ENCODE measurements around the gene ARHGAP28. TPM values are rescaled to one million over a fixed set of nuclear protein-coding genes. Genes with fewer than 3 reads are reported as not detected.

Gene ARHGAP28
- total and polyA plus RNA-seq, 2 experiments from 2014 or later = 0.20 TPM; not detected in 1

DNA sequence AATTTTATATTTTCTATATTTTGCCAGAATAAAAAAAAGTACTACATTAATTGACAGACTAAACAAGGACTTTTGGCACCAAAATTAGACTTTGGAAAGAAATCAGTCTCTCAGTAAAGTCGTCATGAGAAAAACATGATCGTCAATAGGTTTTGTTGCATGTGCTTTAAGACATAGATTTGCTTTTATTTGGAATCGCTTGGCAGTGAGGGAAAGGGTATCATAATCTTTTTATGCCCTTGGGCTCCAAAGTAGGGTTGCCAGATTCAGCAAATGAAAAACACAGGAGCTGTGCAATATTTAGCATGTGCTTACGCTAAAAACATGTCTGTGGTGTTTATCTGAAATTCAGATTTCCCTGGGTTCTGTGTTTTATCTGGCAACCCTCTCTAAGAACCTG, 210.5 kb downstream of the ARHGAP28 start:
- Histone ChIP-seq H3K27me3 (replicated peaks; ENCODE audit: insufficient read depth) (peaks cover 5% of the 10 kb centered on the region), H3K36me3 (ENCODE audit: low read depth) (no peaks in the 10 kb centered on the region), H3F3A (ENCODE audit: insufficient read depth) (no peaks in the 10 kb centered on the region), H3K9me2 (ENCODE audit: insufficient read depth) (no peaks in the 10 kb centered on the region), H3K4me2 (ENCODE audit: unreplicated experiment) (no peak overlapping the region), H3K27ac (no peak overlapping the region), H2AFZ (no peak overlapping the region), H3K4me3 (no peak overlapping the region), H3K4me1 (ENCODE audit: insufficient read depth) (no peaks in the 10 kb centered on the region), H3K9me3 (ENCODE audit: low read depth) (no peaks in the 10 kb centered on the region), H3K9ac (no peak overlapping the region), H3K79me2 (ENCODE audit: insufficient read depth) (no peaks in the 10 kb centered on the region), H4K20me1 (ENCODE audit: insufficient read depth) (no peaks in the 10 kb centered on the region)
- DNase-seq = no peak
- TF ChIP-seq EZH2phosphoT487 (IDR thresholded peaks at IDR 0.05; ENCODE audit: insufficient read depth, low read depth) = no peak
- no peak for TF ChIP-seq EZH2 (IDR thresholded peaks at IDR 0.05; ENCODE audit: insufficient read depth, poor library complexity, severe bottlenecking)
- in situ Hi-C loops (cut with MboI) = no loop called here
- WGBS, 2 experiments (ENCODE audit: low coverage in 1 of 2, low lambda C conversion rate in 2 of 2, missing lambda C conversion rate in 2 of 2) = 72 to 77% methylated on average over 4 of the region's 4 CpGs

- H3K4me1 ChIP-seq (ENCODE audit: insufficient read depth) = no peaks in the 10 kb centered on the region
- in situ Hi-C loops (cut with MboI) = no loop called here
- H3K79me2 ChIP-seq (ENCODE audit: insufficient read depth) = no peaks in the 10 kb centered on the region
These were observed 210.9 kb downstream of the ARHGAP28 start for GRCh38 chr18:6940451-6940850.

DNA sequence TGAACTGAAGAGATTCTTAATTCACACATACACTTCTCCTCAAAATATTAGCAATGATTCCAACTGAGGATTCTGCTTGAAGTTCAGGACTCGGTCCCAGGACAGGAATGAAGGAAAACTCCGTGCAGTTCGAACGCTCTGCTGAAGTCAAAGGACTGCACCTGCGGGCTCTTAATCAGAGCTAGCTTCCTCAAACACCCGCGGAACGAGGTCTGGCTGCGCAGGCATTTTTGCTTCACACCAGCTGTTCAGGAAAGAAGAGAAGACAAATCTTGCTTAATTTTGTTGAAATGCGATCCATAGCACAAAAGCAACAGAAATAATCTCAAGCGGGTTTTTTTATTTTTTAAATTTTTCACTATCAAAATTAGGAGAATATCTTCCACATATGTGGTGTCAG, 212.5 kb downstream of the ARHGAP28 start:
- Histone ChIP-seq H2AFZ (no peak overlapping the region), H3K4me1 (ENCODE audit: insufficient read depth) (no peaks in the 10 kb centered on the region), H4K20me1 (ENCODE audit: insufficient read depth) (no peaks in the 10 kb centered on the region), H3K4me2 (ENCODE audit: unreplicated experiment) (no peak overlapping the region), H3K36me3 (ENCODE audit: low read depth) (no peaks in the 10 kb centered on the region), H3K4me3 (no peak overlapping the region), H3K79me2 (ENCODE audit: insufficient read depth) (no peaks in the 10 kb centered on the region), H3K27ac (no peak overlapping the region), H3K9ac (no peak overlapping the region), H3K9me3 (ENCODE audit: low read depth) (no peaks in the 10 kb centered on the region), H3K9me2 (ENCODE audit: insufficient read depth) (no peaks in the 10 kb centered on the region), H3F3A (ENCODE audit: insufficient read depth) (no peaks in the 10 kb centered on the region), H3K27me3 (replicated peaks; ENCODE audit: insufficient read depth) (no peaks in the 10 kb centered on the region)
- in situ Hi-C loops (cut with MboI) = no loop called here
- TF ChIP-seq EZH2 (IDR thresholded peaks at IDR 0.05; ENCODE audit: insufficient read depth, poor library complexity, severe bottlenecking) (no peak), EZH2phosphoT487 (IDR thresholded peaks at IDR 0.05; ENCODE audit: insufficient read depth, low read depth) (no peak)
- WGBS, 2 experiments (ENCODE audit: low coverage in 1 of 2, low lambda C conversion rate in 2 of 2, missing lambda C conversion rate in 2 of 2) = 77 to 81% methylated on average over 11 of the region's 11 CpGs
- no peak for DNase-seq

More at GRCh38 chr18:6940451-6940850, 210.9 kb downstream of the ARHGAP28 start:
- no peaks in the 10 kb centered on the region for H3K9me2 ChIP-seq (ENCODE audit: insufficient read depth)
- no peaks in the 10 kb centered on the region; the same call in 1 of the 2 replicates for H3K27me3 ChIP-seq (replicated peaks; ENCODE audit: insufficient read depth)
- H3K9ac ChIP-seq = no peak overlapping the region
- no peaks in the 10 kb centered on the region for H3K9me3 ChIP-seq (ENCODE audit: low read depth)
- H2AFZ ChIP-seq = no peak overlapping the region
- no peak for DNase-seq
- no peak overlapping the region for H3K4me2 ChIP-seq (ENCODE audit: unreplicated experiment)
- H3F3A ChIP-seq (ENCODE audit: insufficient read depth) = no peaks in the 10 kb centered on the region
- no peaks in the 10 kb centered on the region for H4K20me1 ChIP-seq (ENCODE audit: insufficient read depth)
- no peak overlapping the region for H3K27ac ChIP-seq
- WGBS, 2 experiments (ENCODE audit: low coverage in 1 of 2, low lambda C conversion rate in 2 of 2, missing lambda C conversion rate in 2 of 2) = 87 to 90% methylated on average over 9 of the region's 9 CpGs
- H3K36me3 ChIP-seq (ENCODE audit: low read depth) = no peaks in the 10 kb centered on the region
- TF ChIP-seq EZH2phosphoT487 (IDR thresholded peaks at IDR 0.05; ENCODE audit: insufficient read depth, low read depth) (no peak), EZH2 (IDR thresholded peaks at IDR 0.05; ENCODE audit: insufficient read depth, poor library complexity, severe bottlenecking) (no peak)
- no peak overlapping the region for H3K4me3 ChIP-seq

GRCh38 chr18:6942742-6943141, 213.2 kb downstream of the ARHGAP28 start:
- H2AFZ ChIP-seq = no peak overlapping the region
- no peaks in the 10 kb centered on the region for H3K79me2 ChIP-seq (ENCODE audit: insufficient read depth)
- no peaks in the 10 kb centered on the region for H3K4me1 ChIP-seq (ENCODE audit: insufficient read depth)
- no peaks in the 10 kb centered on the region for H3K36me3 ChIP-seq (ENCODE audit: low read depth)
- no peaks in the 10 kb centered on the region for H3F3A ChIP-seq (ENCODE audit: insufficient read depth)
- H4K20me1 ChIP-seq (ENCODE audit: insufficient read depth) = no peaks in the 10 kb centered on the region
- in situ Hi-C loops (cut with MboI) = no loop called here
- H3K27ac ChIP-seq = no peak overlapping the region
- H3K9ac ChIP-seq = no peak overlapping the region
- no peak overlapping the region for H3K4me3 ChIP-seq
- no peak overlapping the region for H3K4me2 ChIP-seq (ENCODE audit: unreplicated experiment)
- no peak for DNase-seq
- H3K27me3 ChIP-seq (replicated peaks; ENCODE audit: insufficient read depth) = no peaks in the 10 kb centered on the region
- no peaks in the 10 kb centered on the region for H3K9me2 ChIP-seq (ENCODE audit: insufficient read depth)
- TF ChIP-seq EZH2 (IDR thresholded peaks at IDR 0.05; ENCODE audit: insufficient read depth, poor library complexity, severe bottlenecking) = no peak
- no peaks in the 10 kb centered on the region for H3K9me3 ChIP-seq (ENCODE audit: low read depth)
- WGBS, 2 experiments (ENCODE audit: low coverage in 1 of 2, low lambda C conversion rate in 2 of 2, missing lambda C conversion rate in 2 of 2) = 51 to 60% methylated on average over 3 of the region's 3 CpGs

- H3K9me3 ChIP-seq (ENCODE audit: low read depth) = no peaks in the 10 kb centered on the region
- no peaks in the 10 kb centered on the region for H3K36me3 ChIP-seq (ENCODE audit: low read depth)
- no peak overlapping the region for H3K4me3 ChIP-seq
- no peaks in the 10 kb centered on the region for H3K79me2 ChIP-seq (ENCODE audit: insufficient read depth)
- 89 to 90% methylated on average over 6 of the region's 6 CpGs for WGBS, 2 experiments (ENCODE audit: low coverage in 1 of 2, low lambda C conversion rate in 2 of 2, missing lambda C conversion rate in 2 of 2)
- no peaks in the 10 kb centered on the region for H3F3A ChIP-seq (ENCODE audit: insufficient read depth)
- in situ Hi-C loops (cut with MboI) = no loop called here
- no peak overlapping the region for H3K27ac ChIP-seq
- H2AFZ ChIP-seq = no peak overlapping the region
- no peaks in the 10 kb centered on the region for H3K9me2 ChIP-seq (ENCODE audit: insufficient read depth)
- no peak overlapping the region for H3K4me2 ChIP-seq (ENCODE audit: unreplicated experiment)
- TF ChIP-seq EZH2 (IDR thresholded peaks at IDR 0.05; ENCODE audit: insufficient read depth, poor library complexity, severe bottlenecking) = no peak
- TF ChIP-seq EZH2phosphoT487 (IDR thresholded peaks at IDR 0.05; ENCODE audit: insufficient read depth, low read depth) = no peak
- no peak for DNase-seq
- no peak overlapping the region for H3K9ac ChIP-seq
- H4K20me1 ChIP-seq (ENCODE audit: insufficient read depth) = no peaks in the 10 kb centered on the region
- H3K27me3 ChIP-seq (replicated peaks; ENCODE audit: insufficient read depth) = no peaks in the 10 kb centered on the region
- no peaks in the 10 kb centered on the region for H3K4me1 ChIP-seq (ENCODE audit: insufficient read depth)
These were observed 213.6 kb downstream of the ARHGAP28 start for GRCh38 chr18:6943143-6943542.

Data from GM23248 (cell line).